Fibroblast of upper back skin (primary cell): ENCODE results near the gene NYAP2.

Experiments
- DNase-seq: peaks from one replicate; pipeline ENCODE4 v3.0.0-alpha.2; 2013

Gene NYAP2

DNA sequence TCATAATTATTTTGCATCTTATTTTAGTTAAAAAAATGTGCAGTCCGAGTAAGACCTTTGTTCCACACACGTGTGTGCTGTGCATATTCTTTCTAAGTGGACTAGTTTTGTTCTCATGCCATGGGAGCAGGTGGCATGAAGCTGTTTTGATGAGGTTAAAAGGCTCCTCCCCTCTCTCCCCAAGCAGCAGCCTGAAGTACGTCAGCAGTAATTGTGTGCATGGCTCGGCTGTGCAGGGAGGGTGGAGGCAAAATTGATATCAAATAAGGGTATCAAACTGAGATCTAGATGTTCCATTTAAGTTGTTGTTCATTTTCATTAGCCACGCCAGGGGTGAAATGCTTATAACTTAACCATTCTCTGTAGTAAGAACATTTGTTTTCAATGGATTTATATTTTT, at the start of gene NYAP2:
NYAP2 (plus strand) TSS at position 207 of the 400 bp plus-strand sequence. CDS start 9,171 bp downstream, outside the sequence.
- DNase-seq, result no peak

- DNase-seq, result peak; percentile 41
Observed at GRCh38 chr2:225353579-225354085, 45.9 kb upstream of the NYAP2 start.

DNA sequence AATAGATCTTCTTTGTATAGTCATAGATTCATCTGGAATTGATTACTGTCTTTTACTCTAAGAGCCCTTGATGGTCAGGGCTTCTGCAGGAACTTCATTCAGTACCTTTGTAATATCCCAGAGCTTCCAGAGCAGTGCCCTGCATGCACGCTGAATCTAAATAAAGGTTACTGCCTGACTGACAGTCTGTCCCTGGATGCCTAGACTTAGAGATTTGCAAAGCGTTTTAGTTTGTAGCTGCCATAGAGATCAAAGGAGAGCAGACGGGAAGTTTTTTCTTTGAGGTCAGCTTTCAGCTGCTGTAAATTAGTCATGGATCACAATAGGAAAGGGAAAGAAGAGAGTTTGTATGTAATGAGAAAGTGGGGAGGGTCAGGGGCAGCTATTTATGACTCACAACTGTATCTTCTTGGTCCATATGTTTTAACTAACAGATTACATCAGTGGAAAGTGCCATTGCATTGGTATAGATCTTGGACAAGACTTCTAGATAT, 45.2 kb upstream of the NYAP2 start:
- peak; percentile 89 for DNase-seq

DNA sequence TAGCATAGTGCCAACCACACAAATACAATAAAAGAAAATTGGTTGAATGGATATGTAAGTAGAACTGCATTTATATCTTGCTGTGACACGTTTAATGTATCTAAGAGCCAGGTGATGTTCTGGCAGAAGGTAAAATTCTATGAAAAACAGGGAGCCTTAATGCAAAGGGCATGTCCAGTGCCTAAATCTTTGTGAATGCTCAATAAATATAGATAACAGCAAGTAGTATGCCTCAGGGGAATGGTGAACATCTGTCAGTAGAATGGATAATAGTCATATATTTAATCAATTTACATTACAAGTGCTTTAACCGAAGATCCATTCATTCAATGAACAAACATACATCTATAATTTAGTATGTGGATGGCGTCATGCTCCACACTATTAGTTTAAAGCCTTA, 43.7 kb upstream of the NYAP2 start:
- no peak for DNase-seq

GRCh38 chr2:225366731-225367130, 32.8 kb upstream of the NYAP2 start:
- peak; percentile 5 for DNase-seq

- no peak for DNase-seq
Observed at GRCh38 chr2:225367482-225367881, 32.0 kb upstream of the NYAP2 start.

- DNase-seq, result no peak
Observed at GRCh38 chr2:225378984-225379383, 20.5 kb upstream of the NYAP2 start.

DNA sequence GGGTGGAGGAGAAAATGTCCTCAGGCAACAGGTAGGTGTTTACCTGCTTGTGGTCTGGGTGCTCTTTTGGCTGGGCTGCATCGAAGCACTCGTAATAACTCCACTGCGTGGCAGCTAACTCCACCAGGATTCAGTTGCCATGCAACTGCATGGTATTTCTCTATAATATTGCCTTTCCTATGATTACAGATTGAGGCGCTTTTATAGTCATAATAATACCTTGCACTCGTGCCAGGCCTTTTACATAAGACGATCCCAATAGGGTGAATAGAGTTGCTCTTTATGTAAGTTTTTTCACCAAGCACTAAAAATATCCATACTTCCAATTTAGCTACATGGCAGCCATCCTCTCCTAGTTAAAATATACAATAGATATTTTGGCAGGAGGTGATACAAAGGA, 19.7 kb upstream of the NYAP2 start:
- no peak for DNase-seq

DNA sequence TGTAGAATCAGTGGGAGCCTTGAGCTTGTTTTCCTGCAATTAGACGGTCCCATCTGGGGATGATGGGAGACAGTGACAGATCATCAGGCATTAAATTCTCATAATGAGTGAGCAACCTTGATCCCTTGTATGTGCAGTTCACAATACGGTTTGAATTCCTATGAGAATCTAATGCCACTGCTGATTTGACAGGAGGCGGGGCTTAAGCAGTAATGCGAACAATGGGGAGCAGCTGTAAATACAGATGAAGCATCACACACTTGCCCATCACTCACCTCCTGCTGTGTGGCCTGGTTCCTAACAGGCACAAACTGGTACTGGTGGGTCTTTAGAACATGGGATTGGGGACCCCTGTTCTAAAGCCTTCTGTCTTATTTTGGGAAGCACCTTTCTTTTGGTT, 17.9 kb upstream of the NYAP2 start:
- no peak for DNase-seq

- no peak for DNase-seq
Observed at GRCh38 chr2:225398372-225398771, 1.1 kb upstream of the NYAP2 start.

GRCh38 chr2:225400060-225400511, 576 bp downstream of the NYAP2 start:
- DNase-seq, result peak; percentile 56

- DNase-seq, result no peak
Observed at GRCh38 chr2:225400546-225401400, 1.3 kb downstream of the NYAP2 start.

DNA sequence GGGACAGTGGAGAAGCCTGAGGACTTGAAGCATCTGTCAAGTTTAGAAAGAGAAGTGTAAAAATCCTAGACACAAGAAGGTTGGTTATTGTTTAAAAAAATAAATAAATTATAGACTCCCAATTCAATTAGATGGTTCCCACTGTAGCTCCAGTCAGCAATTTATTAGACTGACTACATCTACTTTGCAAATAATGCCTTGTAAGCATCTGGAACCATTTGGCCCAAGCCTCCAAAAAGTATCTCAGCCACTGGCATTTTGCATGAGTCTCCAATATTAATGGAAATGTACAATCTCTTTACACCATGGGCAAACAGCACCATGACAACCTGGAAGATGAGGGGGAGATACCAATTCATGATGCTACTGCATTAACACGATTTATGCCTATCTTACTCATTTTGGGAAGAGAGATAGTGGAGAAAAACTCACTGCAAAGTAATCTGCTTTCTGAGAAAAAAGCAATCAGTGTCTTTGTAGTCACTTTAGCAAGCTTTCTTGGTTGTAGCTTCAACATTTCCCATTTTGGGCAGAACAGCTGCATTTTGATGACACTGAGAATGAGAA, 2.8 kb downstream of the NYAP2 start:
- no peak for DNase-seq

DNA sequence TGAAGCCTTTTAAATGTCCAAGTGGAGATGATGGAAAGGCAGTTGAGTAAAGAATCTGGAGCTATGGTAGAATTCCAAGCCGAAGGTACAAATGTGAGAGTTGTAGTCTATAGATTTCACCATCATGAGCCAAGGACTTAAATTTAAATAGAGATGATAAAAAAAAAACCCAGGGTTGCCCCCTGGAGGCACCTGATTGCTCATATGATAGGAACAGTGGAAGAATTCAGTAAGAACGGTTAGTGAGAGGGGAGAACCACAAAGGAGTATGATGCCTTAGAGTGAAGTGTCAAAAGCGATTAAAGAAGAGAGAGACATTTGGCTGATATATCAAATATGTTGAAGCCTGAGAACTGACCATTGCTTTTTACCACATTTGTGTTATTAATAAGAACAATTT, 11.9 kb downstream of the NYAP2 start:
- DNase-seq, result no peak

GRCh38 chr2:225413786-225414185, 14.3 kb downstream of the NYAP2 start:
- DNase-seq, result no peak

DNA sequence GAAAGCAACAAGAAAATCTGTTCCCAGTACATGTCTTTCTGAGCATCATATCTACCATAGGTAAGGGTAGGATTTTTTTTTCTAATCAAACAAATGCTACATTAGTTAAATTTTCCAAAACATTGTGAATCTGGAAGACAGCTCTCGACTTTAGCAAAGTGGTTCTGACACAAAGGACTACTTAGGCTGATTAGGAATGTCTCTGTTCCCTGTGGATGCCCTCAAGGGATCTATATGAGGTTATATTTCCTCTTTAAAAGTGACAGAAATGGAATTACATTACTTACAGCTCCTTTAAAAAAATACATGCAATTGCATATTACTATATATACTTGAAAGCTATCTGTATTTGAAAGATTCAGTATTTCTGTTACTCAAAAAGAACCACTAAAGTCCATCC, 15.4 kb downstream of the NYAP2 start:
- no peak for DNase-seq

DNA sequence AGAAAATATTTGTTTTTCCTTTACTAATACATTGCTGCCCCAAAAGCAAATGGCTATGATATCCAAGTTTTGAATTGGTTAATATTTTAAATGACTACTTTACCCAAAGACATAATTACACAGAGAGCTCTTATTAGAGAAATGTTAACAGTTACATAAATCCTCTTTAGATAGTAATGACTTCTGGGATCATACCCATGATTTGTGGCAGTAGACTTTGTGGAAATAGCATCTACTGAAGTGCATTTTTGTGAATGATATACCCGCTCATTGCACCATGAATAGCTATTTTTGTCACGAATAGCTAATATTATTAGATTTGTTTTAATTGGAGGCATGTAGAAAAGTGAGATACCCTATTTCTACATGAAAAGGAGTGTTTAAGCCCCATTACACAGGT, 15.8 kb downstream of the NYAP2 start:
- no peak for DNase-seq

DNA sequence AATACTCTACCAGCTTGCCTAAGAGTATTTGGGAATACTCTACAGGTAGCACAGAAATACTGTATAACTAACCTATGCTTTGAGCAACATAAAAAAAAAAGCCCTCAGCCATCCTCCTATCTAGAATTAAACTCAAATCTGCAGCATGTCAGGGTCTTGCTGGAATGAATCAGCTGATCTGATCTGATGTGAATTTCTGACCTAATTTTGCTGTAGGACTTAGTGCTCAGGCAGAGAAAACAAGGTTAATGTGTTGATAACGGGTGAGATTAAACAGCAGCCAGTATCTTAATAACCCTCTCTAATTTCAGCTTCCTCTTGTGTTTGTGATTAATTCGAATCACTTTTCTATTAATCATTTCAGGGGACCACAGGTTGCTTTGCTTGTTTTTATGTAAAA, 16.3 kb downstream of the NYAP2 start:
- DNase-seq, result no peak

- DNase-seq, result no peak
Observed at GRCh38 chr2:225416616-225417367, 17.3 kb downstream of the NYAP2 start.

DNA sequence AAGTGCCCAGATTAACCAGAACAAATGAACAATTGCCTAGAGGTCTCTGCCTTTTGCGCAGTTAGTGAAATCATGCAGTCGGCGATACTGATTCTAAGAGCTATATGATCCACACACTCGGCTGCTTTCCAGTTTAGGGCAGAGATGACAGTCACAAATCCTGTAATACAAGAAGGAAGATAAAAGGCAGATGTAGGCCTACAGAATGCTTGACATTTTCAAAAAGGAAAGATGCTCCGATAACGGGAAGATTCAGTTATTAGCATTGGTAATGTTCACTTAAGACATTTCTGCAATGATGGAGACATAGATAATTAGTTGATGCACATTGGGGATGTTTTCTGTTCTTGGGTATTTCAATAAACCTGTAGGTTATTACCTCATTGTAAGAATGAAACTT, 19.5 kb downstream of the NYAP2 start:
- DNase-seq, result no peak

DNA sequence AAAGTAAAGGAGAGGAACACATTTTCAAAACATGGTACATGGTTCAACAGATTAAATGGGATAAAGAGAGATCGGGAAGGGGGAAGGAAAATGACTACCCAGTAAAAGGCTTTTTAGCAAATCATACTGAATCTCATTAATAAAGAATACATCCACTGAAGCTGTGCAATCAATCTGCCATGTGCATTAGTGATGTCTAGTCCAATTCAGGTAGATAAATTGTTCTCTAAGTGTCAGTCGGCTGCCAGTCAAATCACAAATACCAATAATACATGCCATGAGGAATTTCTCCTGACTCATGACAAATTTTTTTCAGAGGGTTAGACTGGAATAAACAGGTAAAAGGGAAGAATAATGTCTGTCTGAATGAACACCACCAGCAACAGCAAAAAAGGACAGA, 22.6 kb downstream of the NYAP2 start:
- no peak for DNase-seq

- DNase-seq, result no peak
Observed at GRCh38 chr2:225425284-225425683, 25.8 kb downstream of the NYAP2 start.

DNA sequence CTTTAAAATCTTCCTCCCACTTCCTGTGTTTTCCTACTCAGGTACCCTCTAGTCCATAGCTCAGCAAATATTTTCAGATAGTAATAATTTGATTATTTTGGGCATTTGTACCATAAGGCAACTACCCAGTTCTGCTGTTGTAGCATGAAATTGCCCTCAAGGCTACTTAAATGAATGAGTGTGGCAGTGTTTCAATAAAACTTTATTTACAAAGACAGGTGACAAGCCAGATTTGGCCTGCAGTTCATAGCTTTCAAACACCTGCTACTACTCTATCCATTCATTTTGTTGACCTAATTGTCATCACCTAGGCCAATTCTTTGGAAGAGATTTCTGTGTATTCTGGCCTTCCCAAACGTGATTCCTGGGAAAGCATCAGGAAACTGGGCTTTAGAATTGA, 28.9 kb downstream of the NYAP2 start:
- no peak for DNase-seq
